RWPE1 (cell line): ENCODE measurements around the gene PLA2G5.

Experiments
- CTCF ChIA-PET: fragments of 350-600 bp; sonication (Branson Sonifier 250); formaldehyde crosslinking; extraction: SDS; loops from one replicate; lab custom pipeline; 2021; lab: Yijun Ruan, JAX
- POLR2A ChIA-PET: fragments of 400-600 bp; formaldehyde crosslinking; extraction: SDS; loops from one replicate; lab custom pipeline; 2020; ENCODE audit warnings: antibody characterized with exemption; ENCODE audit not compliant: low non-redundant PET; lab: Yijun Ruan, JAX
- DNase-seq: peaks from one replicate; pipeline ENCODE4 v3.0.0; 2012; ENCODE audit warnings: low spot score
- H3K27ac ChIP-seq: fragments of 450-650 bp; 2 replicates; pipeline ENCODE4 v1.5.1; 2017
- TF ChIP-seq, protein P1 (sequence below): fragments of 450-650 bp; conservative IDR thresholded peaks from 2 replicates; pipeline ENCODE4 v1.5.1; 2017; ENCODE audit warnings: low read depth, mild to moderate bottlenecking

Gene PLA2G5

DNA sequence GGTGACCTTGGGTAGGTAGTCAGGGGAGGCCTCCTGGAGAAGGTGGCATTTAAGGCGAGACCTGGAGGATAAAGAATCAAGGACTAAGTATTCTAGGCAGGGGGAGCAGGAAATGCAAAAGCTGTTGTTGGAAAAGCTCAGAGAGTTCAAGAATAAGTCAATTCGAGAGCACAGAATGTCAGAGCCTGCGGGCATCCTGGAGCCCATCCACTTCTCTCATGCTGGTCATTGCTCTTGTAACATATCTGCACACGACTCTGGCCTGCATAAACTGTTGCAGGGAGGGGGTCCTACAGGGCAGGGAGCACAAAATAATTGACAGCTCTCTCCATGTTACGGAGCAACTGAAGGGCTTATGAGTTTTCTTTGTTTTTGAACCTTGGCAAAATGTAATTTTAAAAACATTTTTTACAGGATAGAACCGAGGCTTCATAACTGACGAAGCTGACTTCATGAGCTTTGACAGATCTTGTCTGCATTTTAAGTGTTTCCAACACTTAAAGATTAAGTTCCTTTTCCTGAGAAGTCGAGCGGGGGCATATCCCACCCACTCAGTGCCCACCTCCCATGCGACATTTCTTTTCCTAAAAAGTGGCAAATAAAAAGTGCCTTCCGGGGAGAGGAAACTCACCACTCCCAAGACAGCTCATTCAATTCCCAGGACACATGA is 4.2 kb downstream of the PLA2G5 start:
- POLR2A ChIA-PET, result no interaction called here
- TF ChIP-seq, protein P1, sequence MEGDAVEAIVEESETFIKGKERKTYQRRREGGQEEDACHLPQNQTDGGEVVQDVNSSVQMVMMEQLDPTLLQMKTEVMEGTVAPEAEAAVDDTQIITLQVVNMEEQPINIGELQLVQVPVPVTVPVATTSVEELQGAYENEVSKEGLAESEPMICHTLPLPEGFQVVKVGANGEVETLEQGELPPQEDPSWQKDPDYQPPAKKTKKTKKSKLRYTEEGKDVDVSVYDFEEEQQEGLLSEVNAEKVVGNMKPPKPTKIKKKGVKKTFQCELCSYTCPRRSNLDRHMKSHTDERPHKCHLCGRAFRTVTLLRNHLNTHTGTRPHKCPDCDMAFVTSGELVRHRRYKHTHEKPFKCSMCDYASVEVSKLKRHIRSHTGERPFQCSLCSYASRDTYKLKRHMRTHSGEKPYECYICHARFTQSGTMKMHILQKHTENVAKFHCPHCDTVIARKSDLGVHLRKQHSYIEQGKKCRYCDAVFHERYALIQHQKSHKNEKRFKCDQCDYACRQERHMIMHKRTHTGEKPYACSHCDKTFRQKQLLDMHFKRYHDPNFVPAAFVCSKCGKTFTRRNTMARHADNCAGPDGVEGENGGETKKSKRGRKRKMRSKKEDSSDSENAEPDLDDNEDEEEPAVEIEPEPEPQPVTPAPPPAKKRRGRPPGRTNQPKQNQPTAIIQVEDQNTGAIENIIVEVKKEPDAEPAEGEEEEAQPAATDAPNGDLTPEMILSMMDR, result no peak
- H3K27ac ChIP-seq, result no peak overlapping the region
- CTCF ChIA-PET, result no interaction called here
- no peak for DNase-seq

DNA sequence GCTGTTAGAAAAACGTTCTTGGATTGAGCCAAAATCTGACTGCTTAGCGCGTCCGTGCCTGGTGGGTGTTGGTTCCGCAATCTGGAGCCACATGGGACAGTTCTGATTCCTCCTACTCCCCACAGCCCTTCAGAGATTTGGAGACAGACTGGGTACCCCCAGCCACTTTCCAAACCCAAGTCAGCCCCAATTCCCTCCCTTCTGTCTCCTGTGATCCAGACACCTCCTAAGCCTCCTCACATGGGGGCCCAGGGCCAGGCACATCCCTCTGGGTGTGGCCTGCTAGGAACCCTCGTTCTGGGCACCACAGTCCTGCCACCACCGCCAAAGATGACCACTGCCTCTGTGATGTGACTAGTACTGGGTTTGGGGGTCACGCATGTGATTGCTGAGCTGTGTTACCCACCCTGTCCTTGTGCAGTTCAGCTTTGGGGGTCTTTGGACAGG is 4.8 kb downstream of the PLA2G5 start:
- POLR2A ChIA-PET, result no interaction called here
- CTCF ChIA-PET, result no interaction called here
- TF ChIP-seq, protein P1, result no peak
- DNase-seq, result no peak
- H3K27ac ChIP-seq, result no peak overlapping the region

DNA sequence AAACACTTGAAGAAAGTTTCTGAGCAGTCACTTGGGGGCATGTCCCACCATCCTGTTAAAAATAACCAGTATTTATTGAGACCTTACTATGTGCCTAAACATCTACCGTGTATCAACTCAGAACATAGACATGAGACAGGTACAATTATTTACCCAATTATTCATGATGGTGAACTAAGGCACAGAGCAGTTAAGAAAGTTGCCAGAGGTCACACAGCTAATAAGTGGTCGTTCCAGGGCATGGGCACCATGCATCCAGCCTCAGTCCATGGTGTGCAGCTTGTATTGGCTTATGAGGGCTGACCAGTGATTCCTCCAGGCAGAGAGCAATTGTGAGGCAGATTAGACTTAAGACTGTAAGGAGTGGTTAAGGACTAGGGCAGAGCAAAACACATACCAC is 5.4 kb downstream of the PLA2G5 start:
- CTCF ChIA-PET, result no interaction called here
- H3K27ac ChIP-seq, result no peak overlapping the region
- TF ChIP-seq, protein P1, result no peak
- POLR2A ChIA-PET, result no interaction called here
- no peak for DNase-seq

DNA sequence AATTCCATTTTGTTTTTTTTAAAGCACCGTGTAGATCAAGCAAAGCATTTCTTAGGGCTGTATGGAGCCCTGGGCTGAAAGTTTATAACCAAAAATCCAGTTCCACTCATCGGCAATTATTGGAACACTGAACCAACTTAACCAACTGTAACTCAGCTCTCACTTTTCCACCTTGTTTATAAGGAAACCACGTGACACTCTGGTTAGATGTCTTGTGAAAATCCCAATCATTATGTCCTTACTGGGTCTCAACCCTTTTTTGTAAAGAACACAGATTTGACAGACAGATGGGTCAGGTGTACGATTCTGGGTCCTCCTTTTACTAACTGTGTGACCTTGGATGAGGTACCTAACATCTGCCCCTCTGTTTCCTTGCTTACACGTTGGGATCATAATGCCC is 6.2 kb downstream of the PLA2G5 start:
- no peak overlapping the region for H3K27ac ChIP-seq
- ChIA-PET CTCF (interaction anchor here (0.6 kb wide), 1 partner anchor 490 kb away, joined by 3 read pairs; no protein-coding TSS in a partner anchor), POLR2A (no interaction called here)
- no peak for DNase-seq
- TF ChIP-seq, protein P1, result no peak

DNA sequence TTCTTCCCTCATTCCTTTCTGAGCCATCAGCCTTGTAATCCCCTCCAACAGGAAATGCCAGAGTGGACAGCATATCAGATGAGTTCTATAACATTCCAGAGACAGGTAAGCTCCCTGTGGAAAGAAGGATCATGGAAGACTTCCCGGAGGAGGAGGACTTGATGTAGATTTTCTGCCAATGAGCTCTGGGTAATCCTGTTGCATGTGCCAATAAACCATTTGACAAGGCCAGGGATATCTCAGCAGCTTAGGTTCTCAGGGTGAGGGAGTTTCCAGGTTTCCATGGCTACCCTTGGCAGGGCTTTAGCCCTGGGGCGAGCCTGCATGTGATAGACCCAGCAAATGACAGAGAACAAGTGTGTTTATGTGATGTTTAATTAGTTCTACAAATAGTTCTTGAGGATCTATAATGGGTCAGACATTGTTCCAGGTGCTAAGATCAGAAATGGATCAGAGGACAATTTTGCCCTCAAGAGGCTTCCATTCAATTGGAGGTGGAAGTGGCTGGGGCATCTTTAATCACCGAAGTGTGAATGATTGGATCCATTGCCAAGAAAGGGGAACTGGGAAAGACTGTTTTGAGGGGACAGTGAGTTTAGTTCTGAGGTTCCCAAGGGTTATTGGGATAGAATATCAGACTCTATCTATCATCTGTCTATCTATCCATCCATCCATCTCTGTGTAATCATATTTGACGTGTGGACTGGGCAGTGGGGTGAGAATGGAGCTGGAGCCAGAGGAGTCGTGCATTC is 6.9 kb downstream of the PLA2G5 start:
- POLR2A ChIA-PET, result no interaction called here
- CTCF ChIA-PET, result interaction anchor here (0.6 kb wide), 1 partner anchor 491 kb away, joined by 3 read pairs; no protein-coding TSS in a partner anchor
- TF ChIP-seq, protein P1, result no peak
- no peak for DNase-seq
- H3K27ac ChIP-seq, result no peak overlapping the region

DNA sequence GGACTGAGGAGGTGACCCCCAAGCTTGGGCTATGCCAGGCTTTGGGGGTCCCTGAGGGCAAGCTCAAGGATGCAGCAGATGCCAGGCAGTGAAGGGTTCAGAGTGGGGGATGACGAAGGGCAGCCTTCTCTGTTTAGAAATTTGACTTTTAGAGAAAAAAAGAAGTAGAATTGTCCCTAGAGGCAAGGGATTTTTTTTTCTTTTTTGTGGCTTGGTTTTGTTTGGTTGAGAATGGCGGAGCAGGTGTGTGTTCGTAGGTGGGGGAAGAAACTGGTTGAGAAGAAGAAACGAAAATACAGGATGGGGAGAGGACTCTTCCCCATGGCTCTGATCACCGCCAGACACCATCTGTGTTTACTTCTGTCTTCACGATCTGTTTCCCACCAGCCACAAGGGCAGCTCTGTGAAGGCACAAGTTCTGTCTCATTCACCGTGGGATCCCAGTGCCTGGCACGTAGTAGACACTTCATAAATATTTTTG is 8.2 kb downstream of the PLA2G5 start:
- H3K27ac ChIP-seq, result no peak overlapping the region
- ChIA-PET POLR2A (no interaction called here), CTCF (interaction anchor here (0.8 kb wide), 2 partner anchors 42 to 141 kb away, joined by 3 to 4 read pairs; no protein-coding TSS in a partner anchor)
- no peak for DNase-seq
- TF ChIP-seq, protein P1, result no peak
